ENCODE data around the gene DKC1. TPM values are rescaled to one million over a fixed set of nuclear protein-coding genes. Genes with fewer than 3 reads are reported as not detected.
A peak's percentile ranks its signal among the peaks of the same experiment; 100 is the strongest.

The DKC1 gene
- total RNA-seq, result 10 to 100 TPM; 17.9 to 26.0 TPM

DNA sequence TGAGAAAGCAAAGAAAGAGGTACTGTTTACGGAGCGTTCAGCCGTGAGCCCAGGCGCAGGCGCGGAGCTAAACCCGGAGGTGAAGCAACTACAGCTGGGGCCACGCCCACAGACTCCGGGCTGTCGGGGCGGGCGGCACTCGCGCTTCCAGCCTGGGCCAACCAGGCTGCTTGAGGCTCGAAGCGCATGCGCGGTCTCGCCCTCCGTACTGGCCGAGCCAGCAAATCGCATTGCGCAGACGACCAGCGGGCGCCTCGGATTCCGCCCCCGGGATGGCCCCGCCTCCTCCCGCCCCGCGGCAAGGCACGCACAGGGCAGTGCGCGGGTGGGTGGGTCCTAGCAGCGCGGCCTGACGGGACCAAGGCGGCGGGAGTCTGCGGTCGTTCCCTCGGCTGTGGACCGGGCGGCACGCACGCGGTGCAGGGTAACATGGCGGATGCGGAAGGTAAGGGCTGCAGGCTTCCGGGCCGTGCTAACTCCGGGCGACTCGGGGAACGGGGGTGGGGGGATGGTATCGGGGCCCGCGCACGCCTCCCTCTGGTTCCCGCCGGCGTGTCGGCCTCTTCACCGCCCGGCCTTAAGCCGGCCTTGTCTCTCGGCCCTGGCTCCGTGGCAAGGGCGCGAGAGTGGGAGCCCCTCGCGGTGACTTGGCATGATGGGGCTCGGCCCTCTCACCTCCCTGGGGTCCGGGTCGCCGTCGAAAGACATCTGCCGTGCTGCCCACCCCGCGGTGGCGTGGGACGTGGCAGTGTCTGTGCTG is at the start of gene DKC1:
Gene DKC1, plus strand, starts transcription at position 328 of the 760 bp plus-strand sequence. Its CDS starts 102 bp downstream, at position 430.
- Histone ChIP-seq H3K9me3 (no peaks in the 10 kb centered on the region), H3K27ac (peak within 1 kb of the TSS; percentile 55 to 84 (median 76)), H3K4me3 (peak within 1 kb of the TSS; percentile 47 to 62), H3K27me3 (no peaks in the 10 kb centered on the region), H3K4me1 (peaks cover 9% of the 10 kb centered on the region), H3K36me3 (replicated peaks in 1 of 2; ENCODE audit: insufficient read depth in 1 of 2, low read depth in 2 of 2) (no peaks in the 10 kb centered on the region)
- intact Hi-C loops (cut with DNase I), result no loop called here
- TF ChIP-seq POLR2A (IDR thresholded peaks at IDR 0.05), result peak; percentile 40 to 72 (median 63)
- TF ChIP-seq, protein P1, sequence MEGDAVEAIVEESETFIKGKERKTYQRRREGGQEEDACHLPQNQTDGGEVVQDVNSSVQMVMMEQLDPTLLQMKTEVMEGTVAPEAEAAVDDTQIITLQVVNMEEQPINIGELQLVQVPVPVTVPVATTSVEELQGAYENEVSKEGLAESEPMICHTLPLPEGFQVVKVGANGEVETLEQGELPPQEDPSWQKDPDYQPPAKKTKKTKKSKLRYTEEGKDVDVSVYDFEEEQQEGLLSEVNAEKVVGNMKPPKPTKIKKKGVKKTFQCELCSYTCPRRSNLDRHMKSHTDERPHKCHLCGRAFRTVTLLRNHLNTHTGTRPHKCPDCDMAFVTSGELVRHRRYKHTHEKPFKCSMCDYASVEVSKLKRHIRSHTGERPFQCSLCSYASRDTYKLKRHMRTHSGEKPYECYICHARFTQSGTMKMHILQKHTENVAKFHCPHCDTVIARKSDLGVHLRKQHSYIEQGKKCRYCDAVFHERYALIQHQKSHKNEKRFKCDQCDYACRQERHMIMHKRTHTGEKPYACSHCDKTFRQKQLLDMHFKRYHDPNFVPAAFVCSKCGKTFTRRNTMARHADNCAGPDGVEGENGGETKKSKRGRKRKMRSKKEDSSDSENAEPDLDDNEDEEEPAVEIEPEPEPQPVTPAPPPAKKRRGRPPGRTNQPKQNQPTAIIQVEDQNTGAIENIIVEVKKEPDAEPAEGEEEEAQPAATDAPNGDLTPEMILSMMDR (IDR thresholded peaks at IDR 0.05), result peak in 2 of 7 experiments; percentile 3 to 16
- 0% methylated on average over 28 of the region's 84 CpGs; no CpG with 5 or more reads in 1 of the 2 donors for WGBS, 2 donors
- ATAC-seq (peak; percentile 97), DNase-seq (peak; percentile 96 to 98 (median 97))

DNA sequence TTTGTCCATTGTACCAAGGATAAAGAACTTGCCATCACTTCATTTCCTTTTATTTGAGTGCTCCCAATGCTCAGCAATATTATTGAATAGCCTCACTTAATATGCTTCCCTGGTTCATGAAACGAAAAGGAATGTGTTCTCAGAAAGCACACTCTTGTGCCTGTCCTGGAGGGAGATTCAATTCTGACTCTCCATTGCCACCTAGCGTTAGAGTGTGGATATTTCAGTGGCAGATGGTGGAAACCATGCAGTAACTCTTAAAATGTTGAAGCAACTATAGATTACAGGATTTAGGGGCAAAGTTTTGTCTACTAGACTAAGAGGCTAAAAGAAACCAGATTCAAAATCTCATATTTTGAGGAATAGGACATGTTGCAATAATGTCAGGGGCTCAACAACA is 47.7 kb upstream of the DKC1 start:
- H3K36me3 ChIP-seq (replicated peaks in 1 of 2; ENCODE audit: insufficient read depth in 1 of 2, low read depth in 2 of 2), result no peaks in the 10 kb centered on the region
- H3K4me1 ChIP-seq, result no peaks in the 10 kb centered on the region
- WGBS, 2 donors, result 0 to 3% methylated on average over 2 of the region's 2 CpGs
- H3K27me3 ChIP-seq, result no peaks in the 10 kb centered on the region
- DNase-seq (peak; percentile 35 to 56 (median 44)), ATAC-seq (peak; percentile 56)
- no peak overlapping the region for H3K4me3 ChIP-seq
- H3K9me3 ChIP-seq, result no peaks in the 10 kb centered on the region
- intact Hi-C loops (cut with DNase I), result no loop called here
- no peak overlapping the region for H3K27ac ChIP-seq
- TF ChIP-seq, protein P1 (IDR thresholded peaks at IDR 0.05), result peak; percentile 40 to 75 (median 58)
- no peak for TF ChIP-seq POLR2A (IDR thresholded peaks at IDR 0.05)

DNA sequence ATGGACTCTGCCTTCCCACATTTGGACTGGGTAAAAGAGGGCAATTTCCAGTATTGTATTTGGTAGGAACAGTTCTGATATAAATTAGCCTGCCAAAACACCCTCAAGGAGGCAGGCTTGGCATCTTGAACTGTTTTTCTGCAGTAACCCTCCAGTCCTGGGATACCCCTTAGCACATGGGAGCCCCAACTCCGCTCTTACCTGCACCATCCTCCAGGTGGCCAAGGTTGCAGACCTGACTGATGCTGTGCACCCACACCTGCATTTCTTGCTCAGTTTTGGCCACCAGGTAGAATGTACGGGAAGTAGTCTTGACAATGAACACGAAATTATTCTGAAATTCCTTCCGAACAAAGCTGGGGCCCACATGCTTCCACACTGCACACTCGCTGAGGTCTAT is 46.8 kb upstream of the DKC1 start:
- Histone ChIP-seq H3K27me3 (no peaks in the 10 kb centered on the region), H3K36me3 (replicated peaks in 1 of 2; ENCODE audit: insufficient read depth in 1 of 2, low read depth in 2 of 2) (no peaks in the 10 kb centered on the region), H3K4me1 (no peaks in the 10 kb centered on the region), H3K4me3 (no peak overlapping the region), H3K27ac (no peak overlapping the region), H3K9me3 (no peaks in the 10 kb centered on the region)
- DNase-seq, result no peak
- TF ChIP-seq, protein P1 (IDR thresholded peaks at IDR 0.05), result no peak
- TF ChIP-seq POLR2A (IDR thresholded peaks at IDR 0.05), result no peak
- 74% methylated on average over 5 of the region's 5 CpGs; no CpG with 5 or more reads in 1 of the 2 donors for WGBS, 2 donors
- ATAC-seq, result no peak
- intact Hi-C loops (cut with DNase I), result no loop called here

DNA sequence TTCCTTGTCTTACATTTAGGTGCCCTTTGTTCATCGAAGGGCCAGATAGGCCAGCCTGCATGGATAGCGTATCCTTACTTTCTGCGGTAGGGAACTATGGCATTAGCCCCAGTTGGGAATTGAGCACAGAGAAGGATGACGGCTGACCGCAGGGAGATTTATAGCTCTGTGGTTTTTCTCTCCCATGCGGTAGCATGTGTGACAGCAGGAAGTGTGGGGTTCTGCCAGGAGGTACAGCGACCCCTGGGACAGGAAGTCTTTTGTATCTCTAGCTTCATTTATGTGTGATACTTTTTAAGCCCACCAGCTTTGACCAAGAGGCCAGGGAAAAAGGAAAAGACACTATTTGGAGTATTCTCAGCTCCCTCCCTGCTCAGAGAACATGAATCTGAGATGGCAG is 44.8 kb upstream of the DKC1 start:
- 32 to 80% methylated on average over 1 to 7 of the region's 7 CpGs for WGBS, 2 donors
- intact Hi-C loops (cut with DNase I), result no loop called here
- TF ChIP-seq, protein P1 (IDR thresholded peaks at IDR 0.05), result peak in 1 of 7 experiments; percentile 2
- TF ChIP-seq POLR2A (IDR thresholded peaks at IDR 0.05), result no peak
- Histone ChIP-seq H3K27me3 (no peaks in the 10 kb centered on the region), H3K36me3 (replicated peaks in 1 of 2; ENCODE audit: insufficient read depth in 1 of 2, low read depth in 2 of 2) (no peaks in the 10 kb centered on the region), H3K9me3 (no peaks in the 10 kb centered on the region), H3K4me3 (no peak overlapping the region), H3K27ac (peak overlapping the region in 1 of 4 donors; percentile 11), H3K4me1 (no peaks in the 10 kb centered on the region)
- ATAC-seq, result no peak
- DNase-seq, result peak in 3 of 4 donors; percentile 14 to 26 (median 17)

Data from body of pancreas (tissue), 4 donors.